HCT116 (cell line): ENCODE measurements around the gene MYH10. TPM values are rescaled to one million over a fixed set of nuclear protein-coding genes. Genes with fewer than 3 reads are reported as not detected.

Experiments
- ATAC-seq: fragments of 200-7000 bp; cut with Tn5 transposase; 2 replicates; pipeline ENCODE4 v1.9.1; 2020; ENCODE audit warnings: mild to moderate bottlenecking, moderate library complexity
- BruUV-seq: library from RNA; stranded (reverse); fragments of 400-500 nt; replicated peaks from 2 replicates; lab custom pipeline; 2021; lab: Mats Ljungman, UMichigan
- CTCF ChIA-PET: fragments of 300-600 bp; sonication (Branson Sonifier 250); formaldehyde crosslinking; loops from one replicate; lab custom pipeline; 2021; ENCODE audit warnings: antibody characterized with exemption; lab: Charles Lee
- POLR2A ChIA-PET: fragments of 300-600, 350-600 bp; sonication (Branson Sonifier 250); formaldehyde crosslinking; loops from one replicate; lab custom pipeline; 2021; ENCODE audit warnings: antibody characterized with exemption; lab: Charles Lee
- RAD21 ChIA-PET, 2 experiments: fragments of 300-600 bp; sonication (Branson Sonifier 250); formaldehyde crosslinking; loops; one replicate each; lab custom pipeline; 2023; ENCODE audit warnings: low total read pairs in 2 of 2; ENCODE audit not compliant: uncharacterized antibody in 2 of 2, unreplicated experiment in 2 of 2, low non-redundant PET in 1 of 2; lab: Charles Lee
- DNase-seq: peaks from one replicate; pipeline ENCODE4 v3.0.0-alpha.2; 2010; ENCODE audit warnings: low read depth, low spot score
- H2AFZ ChIP-seq: fragments of 200-600 bp; shearing (Covaris generic), sonication (generic); 2 replicates; pipeline ENCODE4 v1.6.1; 2017; ENCODE audit warnings: low read depth, mixed run types, mixed read lengths, antibody characterized with exemption, low read length; ENCODE audit not compliant: poor library complexity, severe bottlenecking
- H3K27ac ChIP-seq: 2 replicates; pipeline ENCODE4 v1.5.1; 2012; ENCODE audit warnings: low read depth, low read length
- H3K27me3 ChIP-seq: fragments of 200-600 bp; sonication (generic); 2 replicates; pipeline ENCODE4 v1.6.1; 2016; ENCODE audit warnings: mixed run types, low read length, mixed read lengths; ENCODE audit not compliant: insufficient read depth
- H3K36me3 ChIP-seq, 2 experiments: fragments of 200-500 bp in 1 of 2; fragments of 200-600 bp in 1 of 2; sonication (Bioruptor generic) in 1 of 2; sonication (generic) in 1 of 2; 2 replicates each; pipeline versions ENCODE4 v1.5.1 to v1.6.1; 2014 to 2016; ENCODE audit warnings: low read length in 2 of 2, inconsistent platforms in 1 of 2, mixed read lengths in 1 of 2, mixed run types in 1 of 2; ENCODE audit not compliant: insufficient read depth in 2 of 2, control insufficient read depth in 1 of 2
- H3K4me1 ChIP-seq, 2 experiments: fragments of 200-600 bp in 1 of 2; sonication (generic) in 1 of 2; 2 replicates each; pipeline versions ENCODE4 v1.5.1 to v1.6.1; 2012 to 2017; ENCODE audit warnings: low read length in 2 of 2, inconsistent platforms in 1 of 2, mild to moderate bottlenecking in 1 of 2, mixed read lengths in 1 of 2, mixed run types in 1 of 2, moderate library complexity in 1 of 2; ENCODE audit not compliant: insufficient read depth in 2 of 2, control insufficient read depth in 1 of 2
- H3K4me2 ChIP-seq: fragments of 200-600 bp; sonication (generic); 2 replicates; pipeline ENCODE4 v1.6.1; 2017; ENCODE audit warnings: mixed run types, low read length, mixed read lengths
- H3K4me3 ChIP-seq, 2 experiments: fragments of 200-600 bp in 1 of 2; sonication (generic) in 1 of 2; replicated peaks in 1 of 2; 2 replicates each; pipeline ENCODE4 v1.5.1; 2011 to 2016; ENCODE audit warnings: low read length in 2 of 2, control low read depth in 1 of 2, low read depth in 1 of 2, mild to moderate bottlenecking in 1 of 2, mixed read lengths in 1 of 2, mixed run types in 1 of 2
- H3K79me2 ChIP-seq: fragments of 200-600 bp; sonication (generic); 2 replicates; pipeline ENCODE4 v1.6.1; 2017; ENCODE audit warnings: mild to moderate bottlenecking, mixed run types, low read length, moderate library complexity, mixed read lengths; ENCODE audit not compliant: insufficient read depth
- H3K9ac ChIP-seq: fragments of 200-600 bp; sonication (generic); 2 replicates; pipeline ENCODE4 v1.6.1; 2016; ENCODE audit warnings: low read length, mixed read lengths
- H3K9me2 ChIP-seq: fragments of 200-600 bp; sonication (generic), shearing (Covaris generic); 2 replicates; pipeline ENCODE4 v1.6.1; 2017; ENCODE audit warnings: mixed run types, mild to moderate bottlenecking, moderate library complexity; ENCODE audit not compliant: insufficient read depth
- H3K9me3 ChIP-seq, 2 experiments: fragments of 200-500 bp in 1 of 2; fragments of 200-600 bp in 1 of 2; sonication (Bioruptor generic) in 1 of 2; sonication (generic) in 1 of 2; 2 replicates each; pipeline ENCODE4 v1.6.1; 2014 to 2017; ENCODE audit warnings: low read length in 2 of 2, mixed read lengths in 2 of 2, inconsistent platforms in 1 of 2, low read depth in 1 of 2, mild to moderate bottlenecking in 1 of 2, mixed run types in 1 of 2, moderate library complexity in 1 of 2; ENCODE audit not compliant: control insufficient read depth in 1 of 2, insufficient read depth in 1 of 2
- H4K20me1 ChIP-seq: fragments of 200-600 bp; sonication (generic), shearing (Covaris generic); 2 replicates; pipeline ENCODE4 v1.6.1; 2017; ENCODE audit warnings: mixed run types, mild to moderate bottlenecking, moderate library complexity; ENCODE audit not compliant: insufficient read depth
- ATF3 ChIP-seq: IDR thresholded peaks from 2 replicates; pipeline ENCODE4 v1.6.1; 2012
- CBX3 ChIP-seq: IDR thresholded peaks from 2 replicates; pipeline ENCODE4 v1.6.1; 2012; ENCODE audit warnings: low read depth
- CEBPB ChIP-seq: IDR thresholded peaks from 2 replicates; pipeline ENCODE4 v1.6.1; 2012; ENCODE audit warnings: low read depth
- CTCF ChIP-seq, 3 experiments: fragments of 200-600 bp in 1 of 3; sonication (generic) in 1 of 3; IDR thresholded peaks in 2 of 3; conservative IDR thresholded peaks in 1 of 3; 2 replicates each; pipeline ENCODE4 v1.5.1; 2012 to 2017; ENCODE audit warnings: low read depth in 2 of 3, low read length in 2 of 3, antibody characterized with exemption in 1 of 3, borderline replicate concordance in 1 of 3, control low read depth in 1 of 3, mild to moderate bottlenecking in 1 of 3, mixed read lengths in 1 of 3, mixed run types in 1 of 3, moderate library complexity in 1 of 3; ENCODE audit not compliant: insufficient read depth in 1 of 3
- ELF1 ChIP-seq: IDR thresholded peaks from 2 replicates; pipeline ENCODE4 v1.6.1; 2012; ENCODE audit warnings: low read depth, borderline replicate concordance
- EZH2phosphoT487 ChIP-seq: fragments of 200-600 bp; IDR thresholded peaks from 2 replicates; pipeline ENCODE4 v1.6.1; 2018; ENCODE audit warnings: antibody characterized with exemption, borderline replicate concordance
- JUND ChIP-seq: IDR thresholded peaks from 2 replicates; pipeline ENCODE4 v1.6.1; 2012
- POLR2A ChIP-seq: IDR thresholded peaks from 2 replicates; pipeline ENCODE4 v1.7.0; 2011; ENCODE audit warnings: borderline replicate concordance; ENCODE audit not compliant: insufficient read depth, insufficient read length; ENCODE audit errors: extremely low read depth
- POLR2AphosphoS5 ChIP-seq: IDR thresholded peaks from 2 replicates; pipeline ENCODE4 v1.6.1; 2011; ENCODE audit warnings: mild to moderate bottlenecking, low read depth, low read length, moderate library complexity
- RAD21 ChIP-seq: IDR thresholded peaks from 2 replicates; pipeline ENCODE4 v1.6.1; 2012; ENCODE audit warnings: low read depth, mild to moderate bottlenecking
- SIN3A ChIP-seq: IDR thresholded peaks from 2 replicates; pipeline ENCODE4 v1.6.1; 2012; ENCODE audit warnings: low read depth
- SP1 ChIP-seq: IDR thresholded peaks from 2 replicates; pipeline ENCODE4 v1.6.1; 2012; ENCODE audit warnings: low read depth
- SRF ChIP-seq: IDR thresholded peaks from 2 replicates; pipeline ENCODE4 v1.6.1; 2012; ENCODE audit warnings: low read depth
- TCF7L2 ChIP-seq: IDR thresholded peaks from 2 replicates; pipeline ENCODE4 v1.7.0; 2011; ENCODE audit warnings: borderline replicate concordance, inconsistent platforms; ENCODE audit not compliant: insufficient read depth, insufficient read length; ENCODE audit errors: extremely low read depth
- YY1 ChIP-seq: IDR thresholded peaks from 2 replicates; pipeline ENCODE4 v1.6.1; 2011; ENCODE audit warnings: low read length, low read depth, moderate library complexity, mild to moderate bottlenecking; ENCODE audit not compliant: insufficient replicate concordance; ENCODE audit errors: extremely low read depth
- ZBTB33 ChIP-seq: IDR thresholded peaks from 2 replicates; pipeline ENCODE4 v1.6.1; 2011; ENCODE audit warnings: mild to moderate bottlenecking, low read length, moderate library complexity; ENCODE audit not compliant: insufficient replicate concordance; ENCODE audit errors: extremely low read depth
- ZNF274 ChIP-seq: fragments of 200-500 bp; sonication (Bioruptor generic); IDR thresholded peaks from 2 replicates; pipeline ENCODE4 v1.6.1; 2014; ENCODE audit warnings: mild to moderate bottlenecking, low read depth, low read length, inconsistent platforms
- intact Hi-C: fragments of 100-400 bp; cut with micrococcal nuclease; formaldehyde crosslinking; loops from 2 replicates; pipeline ENCODE4 v1.10.0; 2022
- total RNA-seq: library from RNA; stranded (reverse); gene quantifications from one replicate; pipeline ENCODE4 v1.2.1, GENCODE V29; 2021; ENCODE audit not compliant: unreplicated experiment
- TF ChIP-seq, protein P1 (sequence below): IDR thresholded peaks from 2 replicates; pipeline ENCODE4 v1.6.1; 2012; ENCODE audit warnings: low read depth

Gene MYH10
- total RNA-seq, 1 experiment from 2014 or later = 39.2 TPM

- Histone ChIP-seq H3K9me3 (peaks cover 5 to 10% of the 10 kb centered on the region in 2 experiments; a peak in 2 of 4 replicates), H3K9ac (no peak overlapping the region), H4K20me1 (no peaks in the 10 kb centered on the region), H3K27ac (no peak overlapping the region), H3K4me3 (no peak overlapping the region), H3K4me1 (no peaks in the 10 kb centered on the region), H3K27me3 (no peaks in the 10 kb centered on the region), H3K79me2 (no peaks in the 10 kb centered on the region), H3K9me2 (no peaks in the 10 kb centered on the region), H2AFZ (no peak overlapping the region), H3K36me3 (peaks cover 39 to 40% of the 10 kb centered on the region in 2 experiments), H3K4me2 (no peak overlapping the region)
- no peak for ATAC-seq
- POLR2A ChIA-PET = no interaction called here
- DNase-seq = no peak
- TF ChIP-seq CTCF (IDR thresholded peaks at IDR 0.05 in 2 of 3, conservative IDR thresholded peaks at IDR 0.05 in 1 of 3; ENCODE audit: borderline replicate concordance in 1 of 3, insufficient read depth in 1 of 3, low read depth in 2 of 3, low read length in 2 of 3) = no peak
- TF ChIP-seq CBX3 = no peak
- TF ChIP-seq POLR2AphosphoS5 = no peak
- no peak for TF ChIP-seq SRF
- no peak for TF ChIP-seq ZBTB33
- no peak for TF ChIP-seq EZH2phosphoT487
- no peak for TF ChIP-seq ELF1
- TF ChIP-seq, protein P1, sequence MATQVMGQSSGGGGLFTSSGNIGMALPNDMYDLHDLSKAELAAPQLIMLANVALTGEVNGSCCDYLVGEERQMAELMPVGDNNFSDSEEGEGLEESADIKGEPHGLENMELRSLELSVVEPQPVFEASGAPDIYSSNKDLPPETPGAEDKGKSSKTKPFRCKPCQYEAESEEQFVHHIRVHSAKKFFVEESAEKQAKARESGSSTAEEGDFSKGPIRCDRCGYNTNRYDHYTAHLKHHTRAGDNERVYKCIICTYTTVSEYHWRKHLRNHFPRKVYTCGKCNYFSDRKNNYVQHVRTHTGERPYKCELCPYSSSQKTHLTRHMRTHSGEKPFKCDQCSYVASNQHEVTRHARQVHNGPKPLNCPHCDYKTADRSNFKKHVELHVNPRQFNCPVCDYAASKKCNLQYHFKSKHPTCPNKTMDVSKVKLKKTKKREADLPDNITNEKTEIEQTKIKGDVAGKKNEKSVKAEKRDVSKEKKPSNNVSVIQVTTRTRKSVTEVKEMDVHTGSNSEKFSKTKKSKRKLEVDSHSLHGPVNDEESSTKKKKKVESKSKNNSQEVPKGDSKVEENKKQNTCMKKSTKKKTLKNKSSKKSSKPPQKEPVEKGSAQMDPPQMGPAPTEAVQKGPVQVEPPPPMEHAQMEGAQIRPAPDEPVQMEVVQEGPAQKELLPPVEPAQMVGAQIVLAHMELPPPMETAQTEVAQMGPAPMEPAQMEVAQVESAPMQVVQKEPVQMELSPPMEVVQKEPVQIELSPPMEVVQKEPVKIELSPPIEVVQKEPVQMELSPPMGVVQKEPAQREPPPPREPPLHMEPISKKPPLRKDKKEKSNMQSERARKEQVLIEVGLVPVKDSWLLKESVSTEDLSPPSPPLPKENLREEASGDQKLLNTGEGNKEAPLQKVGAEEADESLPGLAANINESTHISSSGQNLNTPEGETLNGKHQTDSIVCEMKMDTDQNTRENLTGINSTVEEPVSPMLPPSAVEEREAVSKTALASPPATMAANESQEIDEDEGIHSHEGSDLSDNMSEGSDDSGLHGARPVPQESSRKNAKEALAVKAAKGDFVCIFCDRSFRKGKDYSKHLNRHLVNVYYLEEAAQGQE = no peak
- TF ChIP-seq TCF7L2 = no peak
- TF ChIP-seq SIN3A = no peak
- TF ChIP-seq YY1 = no peak
- TF ChIP-seq SP1 = no peak
- TF ChIP-seq POLR2A = no peak
- TF ChIP-seq CEBPB = no peak
- no peak for TF ChIP-seq RAD21
- TF ChIP-seq ZNF274 = no peak
- TF ChIP-seq JUND = no peak
- no peak for TF ChIP-seq ATF3
- no TSS peak for BruUV-seq
- RAD21 ChIA-PET = no interaction called here
- intact Hi-C loops = no loop called here
- CTCF ChIA-PET = no interaction called here
Measured at GRCh38 chr17:8480011-8480976, 150.2 kb downstream of the MYH10 start.
